NCI-H1092 treated with DMSO at 0.1 percent for 48 hours (cell line): Measurements from ENCODE around the gene AGAP1.
"Not testable (repeated sequence)": the region's sequence is repeated elsewhere in the genome, so short reads cannot be mapped to it uniquely, and the experiment has no call there.

Experiments
- DNase-seq: peaks from one replicate; lab custom pipeline; 2025; lab: John Stamatoyannopoulos, UW

Gene AGAP1

DNA sequence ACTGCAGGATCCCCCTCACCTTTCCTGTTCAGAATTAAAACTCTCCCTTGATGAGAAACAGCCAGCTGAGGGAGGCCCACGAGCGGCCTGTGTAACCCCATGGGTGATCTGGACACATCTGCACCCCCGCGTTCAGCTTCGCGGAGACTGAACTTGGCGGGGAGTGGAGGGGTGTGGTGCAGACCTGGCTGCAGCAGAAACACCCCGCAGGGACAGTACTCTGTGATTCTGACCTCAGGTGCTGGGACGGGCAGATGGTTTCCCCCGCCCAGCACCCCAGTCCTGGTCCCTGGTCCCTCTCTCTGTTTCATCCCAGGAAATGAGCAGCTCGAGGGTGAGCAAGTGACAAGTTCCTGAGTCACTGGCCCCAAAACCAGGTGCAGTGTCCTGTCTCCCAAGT, 633.2 kb downstream of the AGAP1 start:
- DNase-seq: no peak

DNA sequence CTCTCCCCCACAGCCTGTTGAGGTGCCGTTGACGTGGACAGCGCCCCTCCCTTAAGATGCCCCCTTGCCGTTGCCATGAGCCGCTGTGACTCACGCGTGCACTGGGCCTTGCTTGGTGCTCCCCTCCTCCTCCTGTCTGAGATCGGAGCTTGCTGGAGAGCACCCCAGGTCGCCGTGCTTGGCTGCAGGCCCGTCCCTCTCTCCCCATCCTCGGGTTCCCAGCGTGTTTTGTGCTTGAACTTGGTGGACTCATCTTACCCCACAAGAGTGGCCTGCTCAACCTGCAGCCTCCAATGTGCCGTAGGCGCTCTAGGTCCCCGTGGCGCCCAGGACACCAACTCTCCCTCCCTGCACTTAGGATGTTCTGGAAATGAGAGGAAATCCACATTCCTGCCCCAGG, 634.5 kb downstream of the AGAP1 start:
- no peak for DNase-seq

DNA sequence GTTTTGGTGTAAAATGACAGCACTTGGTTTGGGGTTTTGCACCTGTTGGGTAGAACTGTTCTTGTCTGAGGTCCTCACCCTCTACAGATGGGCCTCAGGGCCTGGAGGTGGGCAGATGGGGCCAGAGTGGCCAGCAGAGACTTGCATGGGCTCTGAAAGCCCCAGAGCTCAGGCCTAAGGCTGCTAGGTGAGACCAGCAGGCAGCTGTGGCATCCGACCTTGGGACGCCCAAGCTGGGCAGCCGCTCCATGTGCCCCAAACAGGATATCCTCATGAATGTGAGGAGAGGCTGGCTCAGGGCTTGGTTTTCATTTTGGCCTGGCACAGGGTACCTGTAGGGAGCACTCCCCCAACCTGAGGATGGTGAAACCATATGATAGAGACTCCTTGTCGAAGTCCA, 636.1 kb downstream of the AGAP1 start:
- no peak for DNase-seq

DNA sequence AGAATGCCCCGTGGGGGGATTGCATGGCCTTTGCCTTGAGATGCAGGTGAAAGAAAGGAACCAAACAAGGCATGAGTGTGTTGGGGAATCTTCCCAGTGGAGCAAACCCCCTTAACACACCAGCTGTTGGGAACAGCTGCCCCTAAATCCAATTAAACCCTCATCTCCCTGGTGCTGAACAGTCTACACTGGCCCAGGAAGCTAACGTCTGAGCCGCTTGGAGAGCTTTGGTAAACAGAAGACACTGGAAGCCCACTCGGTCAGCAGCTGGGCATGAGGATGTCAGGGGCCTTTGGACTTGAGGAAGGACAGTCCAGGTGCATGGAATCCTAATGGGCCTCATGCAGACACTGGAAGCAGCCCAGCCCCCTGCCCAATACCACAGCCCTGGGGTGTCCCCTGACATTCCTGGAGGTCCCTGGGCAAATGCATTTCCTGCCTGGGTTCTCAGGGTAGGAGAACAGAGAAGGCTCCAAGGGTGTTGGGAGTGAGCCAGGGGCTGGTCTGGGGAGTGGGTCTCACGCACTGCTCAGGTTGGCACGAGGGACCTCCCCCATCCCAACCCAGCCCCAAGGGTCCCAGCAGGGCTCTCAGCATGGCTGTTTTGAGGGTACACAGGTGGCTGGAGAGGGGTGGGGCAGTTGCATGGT, 636.6 kb downstream of the AGAP1 start:
- DNase-seq: no peak

DNA sequence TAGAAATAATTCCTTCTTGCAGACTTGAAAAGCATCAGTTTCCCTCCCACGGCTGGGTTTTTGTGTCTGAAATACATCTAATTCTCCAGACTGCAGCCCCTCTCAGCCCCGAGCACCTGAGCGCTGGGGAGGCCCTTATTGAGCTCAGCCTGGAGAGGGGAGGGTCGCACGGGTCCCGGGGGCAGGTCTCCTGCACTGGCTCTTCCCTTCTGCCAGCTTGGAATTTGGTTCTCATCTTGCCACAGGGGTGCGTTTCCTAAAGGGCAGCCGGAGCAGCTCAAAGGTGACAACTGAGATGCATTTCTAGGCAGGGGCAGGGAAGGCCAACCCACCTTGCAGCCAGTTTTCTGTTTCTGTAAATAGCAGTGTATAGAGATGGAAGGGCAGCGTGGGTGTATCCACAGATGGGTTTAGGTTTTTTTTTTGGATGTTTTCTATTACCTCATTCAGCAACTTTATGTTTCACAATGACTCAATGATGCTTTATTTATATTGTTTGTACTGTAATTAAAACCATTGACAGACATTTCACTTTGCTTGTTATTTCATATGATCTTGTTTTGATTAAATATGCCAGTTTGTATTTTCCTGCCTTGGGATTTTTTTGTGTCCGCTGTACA, 637.3 kb downstream of the AGAP1 start:
- DNase-seq: no peak

DNA sequence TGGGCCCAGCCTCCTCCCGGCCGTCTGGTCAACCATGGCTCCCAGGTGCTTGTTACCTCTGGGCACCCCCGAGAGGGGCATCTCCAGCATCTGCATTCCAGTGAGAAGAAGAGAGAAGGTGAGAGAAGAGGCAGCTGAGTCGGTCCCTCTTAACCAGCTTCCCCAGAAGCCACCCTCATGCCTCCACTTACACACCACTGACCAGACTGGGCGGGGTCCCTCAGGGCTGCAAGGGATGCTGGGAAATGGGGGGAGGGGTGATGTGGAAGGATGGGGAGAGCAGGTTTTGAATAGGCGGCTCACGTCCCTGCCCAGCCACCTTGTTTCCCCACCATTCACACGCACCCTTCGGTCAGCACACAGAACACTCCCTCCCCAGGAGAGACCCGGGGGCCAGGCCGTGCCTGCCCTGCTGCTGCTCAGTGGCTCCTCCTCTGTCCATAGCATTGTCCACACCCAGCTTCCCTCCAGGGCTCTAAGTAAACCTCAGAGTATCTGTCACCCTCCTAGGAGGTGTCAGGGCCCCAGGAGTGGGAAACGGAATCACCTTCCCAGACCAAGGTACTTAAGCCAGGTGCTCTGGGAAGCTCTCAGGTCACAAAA, 639.7 kb downstream of the AGAP1 start:
- DNase-seq: no peak

DNA sequence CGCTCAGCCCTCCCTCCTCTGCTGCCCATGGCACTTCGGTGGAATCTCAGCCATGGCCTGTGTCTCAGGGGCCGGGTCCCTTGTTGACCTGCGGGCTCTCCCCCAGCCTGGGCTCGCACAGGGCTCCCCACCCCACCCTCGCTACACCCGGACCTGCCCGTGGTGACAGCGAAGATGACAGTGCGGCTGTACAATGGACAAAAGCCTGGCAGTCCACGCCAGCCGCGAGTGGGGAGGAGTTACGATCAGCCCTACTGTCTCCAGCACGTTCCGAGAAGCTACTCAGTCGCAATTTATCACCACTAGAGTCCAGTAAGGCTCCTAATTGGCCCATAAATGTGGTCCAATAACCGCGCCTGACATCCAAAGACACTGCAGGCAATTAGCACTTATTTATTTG, 642.7 kb downstream of the AGAP1 start:
- DNase-seq: no peak

DNA sequence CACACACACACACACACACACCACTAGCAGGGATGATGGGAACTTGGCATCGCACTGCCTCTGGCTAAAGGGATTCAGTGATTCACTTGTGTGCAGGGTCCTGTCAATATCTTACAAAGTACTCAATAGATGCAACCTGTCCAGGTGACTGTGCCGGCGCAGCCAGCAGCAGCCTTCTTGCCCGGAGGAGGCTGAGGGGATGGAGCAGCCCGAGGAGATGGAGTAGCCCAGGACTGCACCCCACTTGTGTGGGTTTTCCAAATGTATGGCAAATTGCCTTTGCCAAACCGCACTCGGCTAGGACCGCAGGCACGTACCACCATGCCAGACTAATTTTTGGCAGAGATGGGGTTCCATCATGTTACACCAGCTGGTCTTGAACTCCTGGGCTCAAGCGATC, 643.2 kb downstream of the AGAP1 start:
- DNase-seq: no peak

DNA sequence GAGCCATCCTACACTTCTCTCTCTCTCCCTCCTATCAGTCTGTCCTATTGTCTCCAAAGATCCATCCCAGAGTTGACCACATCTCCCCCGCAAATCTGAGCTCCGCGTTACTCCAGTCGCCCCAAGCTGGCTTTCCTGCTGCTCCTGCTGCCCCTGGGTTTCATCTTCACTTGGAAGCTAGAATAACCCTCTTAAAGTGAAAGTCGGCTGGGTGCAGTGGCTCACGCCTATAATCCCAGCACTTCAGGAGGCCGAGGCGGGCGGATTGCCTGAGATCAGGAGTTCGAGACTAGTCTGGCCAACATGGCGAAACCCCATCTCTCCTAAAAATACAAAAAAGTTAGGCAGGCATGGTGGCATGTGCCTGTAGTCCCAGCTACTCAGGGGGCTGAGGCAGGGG, 647.8 kb downstream of the AGAP1 start:
- DNase-seq: not testable (repeated sequence)

DNA sequence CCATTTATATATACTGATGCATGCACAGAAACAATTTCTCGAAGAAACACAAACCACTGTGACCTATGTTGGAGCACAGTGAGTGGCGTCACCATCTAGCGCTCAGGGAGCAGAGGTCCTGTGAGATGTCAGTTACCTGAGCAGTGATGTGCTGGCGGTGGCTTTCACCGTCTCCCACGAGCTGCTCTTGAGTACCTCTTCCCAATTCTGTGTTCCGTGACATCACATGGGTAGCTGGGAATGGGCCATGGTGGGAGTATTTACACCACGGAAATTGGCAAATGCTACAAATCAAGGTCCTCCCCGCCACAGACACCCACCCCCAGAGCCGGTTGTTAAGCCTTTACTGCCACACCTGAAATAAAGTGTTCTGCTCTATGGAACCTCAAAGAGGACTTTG, 650.0 kb downstream of the AGAP1 start:
- DNase-seq: no peak

DNA sequence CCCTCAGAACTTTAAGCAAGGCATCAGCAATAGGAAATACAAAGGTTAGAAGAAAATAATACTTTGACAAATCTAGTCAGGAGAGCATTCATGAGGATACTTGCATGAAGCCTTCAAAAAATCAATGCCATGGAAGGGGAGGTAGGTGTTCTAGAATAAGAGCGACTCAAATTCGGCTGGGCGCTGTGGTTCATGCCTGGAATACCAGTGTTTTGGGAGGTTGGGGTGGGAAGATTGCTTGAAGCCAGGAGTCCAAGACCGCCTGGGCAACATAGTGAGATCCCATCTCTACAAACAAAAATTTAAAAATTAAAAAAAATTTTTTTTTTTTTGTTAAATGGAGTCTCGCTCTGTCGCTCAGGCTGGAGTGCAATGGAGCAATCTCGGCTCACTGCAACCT, 652.6 kb downstream of the AGAP1 start:
- no peak for DNase-seq

DNA sequence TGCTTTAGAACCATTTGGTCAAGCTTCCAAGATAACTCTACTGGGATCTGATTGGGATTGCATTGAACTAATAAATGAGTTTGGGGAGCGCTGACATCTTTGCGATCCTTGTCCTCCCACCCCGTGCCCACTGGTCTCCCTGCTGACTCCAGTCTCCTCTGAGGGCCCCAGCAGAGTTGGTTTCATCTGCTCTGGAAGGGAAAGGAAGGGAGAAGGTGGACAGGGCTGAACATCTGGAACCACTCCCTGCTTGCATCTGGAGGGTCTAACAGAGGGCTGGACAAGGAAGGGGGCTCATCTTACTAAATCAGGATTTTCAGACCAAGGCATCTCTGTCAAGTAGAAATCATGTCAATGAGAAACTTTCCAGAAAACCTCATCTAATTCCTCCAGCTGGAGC, 661.6 kb downstream of the AGAP1 start:
- DNase-seq: no peak

DNA sequence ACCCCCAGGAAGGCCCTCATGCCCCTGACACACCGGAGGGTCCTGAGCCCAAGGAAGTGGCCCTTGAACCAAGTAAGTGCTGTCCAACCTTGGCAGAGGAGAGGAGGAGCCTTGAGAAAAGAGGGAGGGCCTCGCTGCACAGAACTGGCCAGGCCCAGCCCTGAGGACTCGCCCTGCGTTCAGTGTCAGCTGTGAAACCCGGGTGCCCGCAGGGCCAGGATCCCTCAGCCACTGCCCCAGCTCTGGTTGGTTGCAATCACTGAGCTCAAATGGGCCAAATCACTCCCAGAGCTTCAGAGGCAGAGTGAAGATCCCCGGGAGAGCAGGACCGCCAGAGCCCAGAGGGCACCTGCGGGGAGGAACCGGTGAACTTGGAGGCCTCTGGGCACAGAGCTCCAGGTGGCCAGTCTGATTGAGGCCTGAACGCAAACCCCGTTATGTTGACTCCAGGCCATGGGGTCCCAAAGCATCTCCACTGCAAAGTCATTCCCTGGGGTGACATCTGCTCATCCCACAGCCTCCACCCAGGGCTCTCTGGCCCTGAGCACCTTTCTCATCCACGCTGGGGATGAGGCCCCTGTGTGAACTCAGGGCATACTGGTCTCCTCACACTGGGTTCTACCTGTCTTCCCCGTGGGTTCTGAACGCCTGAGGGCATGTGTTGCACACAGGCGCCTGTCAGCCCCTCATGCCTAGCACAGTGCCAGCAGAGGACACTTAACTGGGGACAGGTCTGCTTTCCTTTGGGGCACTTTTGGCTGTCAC, 662.4 kb downstream of the AGAP1 start:
- DNase-seq: no peak

DNA sequence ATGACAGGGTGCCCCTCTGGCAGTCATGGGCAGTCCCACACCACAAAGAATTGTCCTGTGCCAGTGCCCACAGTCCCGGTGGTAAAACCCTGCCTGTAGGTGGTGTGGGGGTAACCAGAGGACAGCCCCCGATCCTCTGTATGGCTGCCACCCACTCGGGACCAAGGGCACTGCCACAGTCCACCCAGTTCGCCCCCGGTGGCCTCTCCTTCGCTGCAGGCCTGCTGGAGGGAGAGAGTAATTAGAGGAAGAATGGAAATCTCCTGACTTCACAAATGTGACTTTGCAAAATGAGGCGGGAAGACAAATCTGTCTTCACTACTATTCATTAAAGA, 663.0 kb downstream of the AGAP1 start:
- DNase-seq: no peak

DNA sequence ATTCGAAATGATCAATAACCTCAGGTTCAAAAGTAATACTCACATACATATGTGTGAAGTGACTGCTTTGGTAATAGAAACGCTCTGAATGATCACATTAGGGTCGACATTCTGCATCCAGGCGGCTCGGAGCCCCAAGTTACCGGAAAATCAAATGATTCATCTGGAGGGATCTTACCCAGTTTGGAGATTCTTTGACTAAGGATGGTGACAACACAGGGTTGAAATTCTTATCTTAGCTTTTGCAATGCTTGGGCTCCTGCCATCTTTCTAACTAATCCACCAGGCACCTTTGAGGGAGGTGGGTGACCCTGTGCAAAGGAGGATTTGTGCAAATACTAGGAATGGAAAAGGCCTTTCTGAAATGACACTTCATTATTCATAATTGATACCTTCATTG, 663.5 kb downstream of the AGAP1 start:
- no peak for DNase-seq

DNA sequence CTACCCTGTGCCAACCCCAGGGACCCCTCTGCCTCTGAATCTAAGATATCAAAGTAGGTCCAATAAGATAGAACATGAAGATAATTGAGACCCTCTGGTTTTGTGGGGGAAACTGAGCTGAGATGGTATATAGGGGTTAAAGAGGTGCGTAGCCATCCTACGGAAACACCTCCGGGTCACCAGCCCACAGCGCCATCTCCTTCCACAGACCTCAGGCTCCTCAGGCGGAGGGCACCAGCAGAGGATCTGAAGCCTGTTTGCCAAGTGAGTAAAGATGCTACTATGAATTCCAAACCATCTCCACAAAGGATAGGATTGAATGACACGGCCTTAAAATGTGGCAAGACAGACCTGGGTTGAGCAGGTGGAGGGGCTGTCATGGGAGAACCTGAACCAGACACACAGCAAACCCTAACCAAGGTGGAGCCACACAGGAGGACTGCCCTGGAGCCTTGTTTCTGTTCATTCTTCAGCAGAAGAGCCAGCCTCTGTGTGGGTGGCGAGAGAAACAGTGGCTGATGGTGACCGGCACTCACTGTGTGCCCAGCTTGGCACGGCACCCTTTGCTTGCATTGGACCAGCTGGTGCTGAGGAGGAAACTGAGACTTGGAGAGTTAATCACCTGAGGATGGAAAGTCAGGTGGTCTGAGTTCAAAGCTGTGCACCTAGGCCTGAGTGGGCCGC, 664.1 kb downstream of the AGAP1 start:
- no peak for DNase-seq

DNA sequence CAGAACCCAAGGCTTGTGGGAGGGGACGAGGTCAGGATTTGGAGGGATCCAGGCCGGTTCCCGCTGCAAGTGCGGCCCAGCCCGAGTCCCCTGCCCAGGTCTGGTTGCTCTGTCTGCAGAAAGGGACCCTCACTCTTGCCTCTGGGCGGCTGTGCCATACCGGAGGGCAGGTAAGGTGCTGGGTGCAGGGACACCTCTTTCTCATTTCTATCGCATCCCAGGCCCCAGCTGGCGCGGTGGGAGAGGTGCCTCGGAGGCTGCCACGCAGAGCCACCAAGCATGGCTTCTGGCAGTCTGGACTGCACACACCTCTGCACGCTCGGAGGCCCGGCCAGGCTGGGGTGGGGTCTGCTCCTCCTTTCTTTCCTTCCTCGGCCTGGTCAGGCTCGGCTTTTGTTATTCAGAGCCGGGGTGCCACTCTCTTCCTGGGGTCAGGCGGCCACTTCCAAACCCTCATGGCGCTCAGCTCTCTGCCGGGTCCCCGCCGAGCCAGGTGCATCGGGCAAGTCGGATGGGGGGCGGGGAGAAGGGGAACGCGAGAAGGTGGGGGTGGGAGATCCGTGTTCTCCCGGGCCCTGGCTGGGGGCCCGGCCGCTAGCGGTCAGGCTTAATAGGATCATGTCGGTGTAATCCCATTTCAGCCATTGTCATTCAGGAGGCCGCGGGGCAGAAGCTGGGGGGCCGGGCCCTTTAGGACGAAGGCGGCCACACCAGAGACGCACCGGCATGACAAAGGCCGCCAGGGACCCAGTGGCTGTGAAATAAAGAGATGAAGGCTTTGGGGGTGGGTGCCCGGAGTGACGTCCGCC, 665.3 kb downstream of the AGAP1 start:
- no peak for DNase-seq

DNA sequence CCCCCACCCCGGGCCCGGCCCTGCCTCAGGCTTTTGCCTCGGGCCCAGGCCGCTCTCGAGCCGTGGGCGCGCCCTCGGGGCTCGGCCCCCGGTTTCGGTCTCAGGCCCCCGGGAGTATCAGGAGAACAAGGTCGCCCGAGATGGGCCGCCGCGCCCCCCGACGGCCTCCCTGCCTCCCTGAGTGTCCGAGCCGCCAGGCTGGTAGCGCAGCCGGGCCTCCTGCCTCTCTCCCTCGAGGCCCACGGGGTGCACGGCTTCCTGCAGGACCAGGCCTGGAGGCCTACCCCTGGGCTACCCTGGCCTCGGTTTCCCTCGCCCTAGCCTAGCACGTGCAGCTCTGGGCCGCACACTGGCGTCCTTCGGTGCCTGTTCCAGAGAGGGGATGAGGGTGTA, 665.9 kb downstream of the AGAP1 start:
- DNase-seq: no peak

DNA sequence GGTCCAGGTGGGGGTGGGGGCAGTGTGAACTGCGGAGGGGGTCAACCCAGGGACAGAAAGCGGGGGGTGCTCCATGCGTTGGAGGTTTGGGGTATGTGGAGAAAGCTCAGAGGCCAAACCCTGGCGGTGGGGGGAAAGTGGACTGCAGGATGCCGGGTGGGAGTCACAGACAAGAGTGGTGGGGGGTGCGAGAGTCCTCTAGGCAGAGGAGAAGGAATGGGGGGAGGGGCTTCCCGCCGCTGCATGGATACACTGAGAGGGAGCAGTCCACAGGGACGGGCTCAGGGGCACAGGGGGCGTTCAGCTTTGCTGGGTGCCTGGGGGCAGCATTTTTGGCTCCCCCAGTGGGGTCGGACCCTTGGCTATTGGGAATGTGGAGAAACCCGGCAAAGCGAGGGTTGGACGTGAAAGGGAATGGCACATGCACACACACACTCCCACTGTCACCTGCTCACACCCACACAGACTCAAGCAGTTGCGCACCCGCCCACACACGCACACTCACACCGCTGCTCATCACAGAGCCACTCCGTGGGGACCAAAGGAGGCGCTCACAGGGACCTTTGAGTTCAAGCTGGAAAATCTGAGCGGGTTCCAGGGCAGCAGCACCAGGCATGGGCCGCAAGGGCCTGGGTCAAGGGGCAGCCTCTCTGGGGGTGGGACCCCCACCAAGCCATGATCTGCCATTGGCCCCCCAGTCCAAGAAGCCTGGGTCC, 666.7 kb downstream of the AGAP1 start:
- no peak for DNase-seq

DNA sequence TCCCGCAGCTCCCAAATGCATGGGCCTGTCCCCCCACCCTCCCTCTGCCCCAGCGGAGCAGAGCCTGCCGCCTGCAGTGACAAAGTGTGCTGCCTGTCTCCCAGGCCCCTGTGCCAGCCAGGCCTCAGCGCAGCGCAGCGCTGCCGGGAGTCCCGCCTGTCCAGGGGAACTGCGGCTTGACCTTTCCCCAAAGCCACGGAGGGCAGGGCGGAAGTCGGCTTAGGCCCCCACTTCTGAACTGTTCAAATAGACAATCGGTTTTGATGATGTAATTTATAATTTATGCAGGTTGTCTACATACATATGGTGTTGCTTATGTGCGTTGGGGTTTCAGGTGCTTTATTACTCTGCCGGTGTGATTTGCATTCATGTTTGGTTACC, 667.2 kb downstream of the AGAP1 start:
- DNase-seq: no peak

DNA sequence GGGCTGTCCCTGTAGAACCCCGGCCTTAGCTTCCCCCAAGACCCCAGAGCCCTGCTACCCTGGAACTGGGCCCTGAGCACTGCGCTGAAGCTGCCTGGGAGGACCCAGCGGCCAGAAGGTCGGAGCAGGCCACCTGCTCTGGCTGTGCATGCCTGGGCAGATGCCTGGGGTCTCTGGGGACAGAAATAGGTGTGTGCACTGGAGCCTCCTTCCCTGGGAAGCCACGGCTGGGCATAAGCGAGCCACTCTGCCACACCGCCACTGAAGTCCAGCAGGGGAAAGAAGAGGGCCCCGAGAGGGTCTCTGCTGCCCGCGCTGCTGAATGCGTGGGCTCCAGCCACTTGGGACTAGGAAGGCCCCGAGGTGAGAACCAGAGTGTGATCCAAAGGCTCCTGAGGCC, 667.7 kb downstream of the AGAP1 start:
- DNase-seq: no peak
